IMR-90 (cell line): ENCODE results near the gene H3-3A. TPM values are rescaled to one million over a fixed set of nuclear protein-coding genes. Genes with fewer than 3 reads are reported as not detected.

ENCODE experiments used
- ATAC-seq: fragments of 200-7000 bp; cut with Tn5 transposase; 2 replicates; pipeline ENCODE4 v1.9.1; 2020; ENCODE audit warnings: low read depth, mild to moderate bottlenecking, moderate library complexity
- BruUV-seq: library from RNA; stranded (reverse); fragments of 400-500 nt; replicated peaks from 2 replicates; lab custom pipeline; 2021; lab: Mats Ljungman, UMichigan
- CTCF ChIA-PET: fragments of 300-600 bp; formaldehyde crosslinking; extraction: SDS; loops from one replicate; lab custom pipeline; 2021; ENCODE audit warnings: antibody characterized with exemption; lab: Yijun Ruan, JAX
- POLR2A ChIA-PET: fragments of 300-600 bp; sonication (Branson Sonifier 250); formaldehyde crosslinking; loops from one replicate; lab custom pipeline; 2022; ENCODE audit warnings: antibody characterized with exemption; ENCODE audit not compliant: unreplicated experiment; lab: Charles Lee
- DNase-seq: peaks from one replicate; pipeline ENCODE4 v3.0.0; 2013
- H2AFZ ChIP-seq: replicated peaks from 2 replicates; pipeline ENCODE3; 2013; ENCODE audit warnings: low read length, mild to moderate bottlenecking; ENCODE audit not compliant: poor library complexity
- H2AK5ac ChIP-seq: 2 replicates; pipeline ENCODE4 v1.6.1; 2013; ENCODE audit warnings: low read depth, low read length, inconsistent platforms
- H2AK9ac ChIP-seq: replicated peaks from 2 replicates; pipeline ENCODE3; 2013; ENCODE audit warnings: mild to moderate bottlenecking, low read depth, low read length, moderate library complexity; ENCODE audit not compliant: poor library complexity
- H2BK120ac ChIP-seq: 2 replicates; pipeline ENCODE4 v1.6.1; 2013; ENCODE audit warnings: low read depth, low read length, inconsistent platforms
- H2BK15ac ChIP-seq: 3 replicates; pipeline ENCODE4 v1.6.1; 2013; ENCODE audit warnings: low read depth, low read length, inconsistent platforms
- H2BK20ac ChIP-seq: 2 replicates; pipeline ENCODE4 v1.6.1; 2013; ENCODE audit warnings: low read depth, mild to moderate bottlenecking, inconsistent platforms, low read length, moderate library complexity
- H2BK5ac ChIP-seq: 2 replicates; pipeline ENCODE4 v1.6.1; 2013; ENCODE audit warnings: mild to moderate bottlenecking, low read depth, low read length, inconsistent platforms; ENCODE audit not compliant: poor library complexity, severe bottlenecking
- H3K14ac ChIP-seq: replicated peaks from 2 replicates; pipeline ENCODE4 v1.6.1; 2013; ENCODE audit warnings: low read depth, low read length, inconsistent platforms
- H3K18ac ChIP-seq: 2 replicates; pipeline ENCODE4 v1.6.1; 2013; ENCODE audit warnings: low read depth, low read length, control low read depth
- H3K23ac ChIP-seq: 2 replicates; pipeline ENCODE4 v1.6.1; 2013; ENCODE audit warnings: low read depth, low read length, inconsistent platforms
- H3K27ac ChIP-seq: 2 replicates; pipeline ENCODE4 v1.5.1; 2013; ENCODE audit warnings: mild to moderate bottlenecking, control low read depth, low read length; ENCODE audit not compliant: insufficient read depth
- H3K27me3 ChIP-seq: 2 replicates; pipeline ENCODE4 v1.6.1; 2013; ENCODE audit warnings: low read length; ENCODE audit not compliant: control insufficient read depth, insufficient read depth
- H3K36me3 ChIP-seq: 2 replicates; pipeline ENCODE4 v1.6.1; 2013; ENCODE audit warnings: low read length, mixed read lengths; ENCODE audit not compliant: control insufficient read depth, insufficient read depth
- H3K4ac ChIP-seq: 2 replicates; pipeline ENCODE4 v1.6.1; 2013; ENCODE audit warnings: low read depth, low read length, inconsistent platforms
- H3K4me1 ChIP-seq: 2 replicates; pipeline ENCODE4 v1.6.1; 2013; ENCODE audit warnings: low read length, mixed read lengths; ENCODE audit not compliant: control insufficient read depth, insufficient read depth
- H3K4me2 ChIP-seq: 2 replicates; pipeline ENCODE4 v1.6.1; 2013; ENCODE audit warnings: low read depth, mild to moderate bottlenecking, control low read depth, low read length, moderate library complexity
- H3K4me3 ChIP-seq: 2 replicates; pipeline ENCODE4 v1.5.1; 2013; ENCODE audit warnings: low read depth, mild to moderate bottlenecking, control low read depth, low read length, moderate library complexity; ENCODE audit not compliant: insufficient read depth
- H3K56ac ChIP-seq: 2 replicates; pipeline ENCODE4 v1.6.1; 2013; ENCODE audit warnings: low read length, inconsistent platforms; ENCODE audit not compliant: insufficient read depth; ENCODE audit errors: extremely low read depth
- H3K79me1 ChIP-seq, 2 experiments: 2 replicates each; pipeline ENCODE4 v1.6.1; 2013; ENCODE audit warnings: low read length in 2 of 2, inconsistent platforms in 1 of 2, low read depth in 1 of 2
- H3K9ac ChIP-seq: 2 replicates; pipeline ENCODE4 v1.6.1; 2013; ENCODE audit warnings: low read depth, low read length, control low read depth
- H3K9me1 ChIP-seq: 2 replicates; pipeline ENCODE4 v1.6.1; 2013; ENCODE audit warnings: low read length, inconsistent platforms; ENCODE audit not compliant: insufficient read depth
- H3K9me3 ChIP-seq: 2 replicates; pipeline ENCODE4 v1.6.1; 2013; ENCODE audit warnings: low read length; ENCODE audit not compliant: control insufficient read depth, insufficient read depth
- H4K20me1 ChIP-seq: 2 replicates; pipeline ENCODE4 v1.6.1; 2013; ENCODE audit warnings: low read length, inconsistent platforms; ENCODE audit not compliant: insufficient read depth
- H4K5ac ChIP-seq: 2 replicates; pipeline ENCODE4 v1.6.1; 2013; ENCODE audit warnings: mild to moderate bottlenecking, low read depth, low read length, control low read depth
- H4K8ac ChIP-seq, 2 experiments: 2 replicates each; pipeline ENCODE4 v1.6.1; 2013; ENCODE audit warnings: low read depth in 2 of 2, low read length in 2 of 2, control low read depth in 1 of 2, inconsistent platforms in 1 of 2
- H4K91ac ChIP-seq: 2 replicates; pipeline ENCODE4 v1.6.1; 2013; ENCODE audit warnings: low read depth, low read length, inconsistent platforms; ENCODE audit not compliant: insufficient read depth
- BHLHE40 ChIP-seq: fragments of 150-350 bp; IDR thresholded peaks from 2 replicates; pipeline ENCODE4 v1.6.1; 2016; ENCODE audit warnings: mild to moderate bottlenecking, low read depth, low read length
- CEBPB ChIP-seq: IDR thresholded peaks from 2 replicates; pipeline ENCODE4 v1.6.1; 2012; ENCODE audit warnings: low read depth, low read length, improper control_type of control experiment
- CHD1 ChIP-seq: IDR thresholded peaks from 2 replicates; pipeline ENCODE4 v1.6.1; 2012; ENCODE audit warnings: low read depth, low read length, improper control_type of control experiment
- FOS ChIP-seq: fragments of 150-350 bp; IDR thresholded peaks from 2 replicates; pipeline ENCODE4 v1.6.1; 2016; ENCODE audit warnings: low read depth, low read length
- MAFK ChIP-seq: IDR thresholded peaks from 2 replicates; pipeline ENCODE4 v1.6.1; 2012; ENCODE audit warnings: low read depth, low read length, improper control_type of control experiment
- MAZ ChIP-seq: IDR thresholded peaks from 2 replicates; pipeline ENCODE4 v1.6.1; 2012; ENCODE audit warnings: low read depth, mild to moderate bottlenecking, low read length, improper control_type of control experiment, moderate library complexity, borderline replicate concordance
- MXI1 ChIP-seq: IDR thresholded peaks from 2 replicates; pipeline ENCODE4 v1.6.1; 2012; ENCODE audit warnings: low read depth, mild to moderate bottlenecking, low read length, moderate library complexity, borderline replicate concordance
- NFE2L2 ChIP-seq: fragments of 150-350 bp; IDR thresholded peaks from 2 replicates; pipeline ENCODE4 v1.6.1; 2016; ENCODE audit warnings: low read depth, mild to moderate bottlenecking, low read length
- POLR2A ChIP-seq: IDR thresholded peaks from 2 replicates; pipeline ENCODE4 v1.6.1; 2012; ENCODE audit warnings: mild to moderate bottlenecking, low read depth, low read length
- RAD21 ChIP-seq: IDR thresholded peaks from 2 replicates; pipeline ENCODE4 v1.6.1; 2012; ENCODE audit warnings: low read length, improper control_type of control experiment
- RCOR1 ChIP-seq: IDR thresholded peaks from 2 replicates; pipeline ENCODE4 v1.6.1; 2012; ENCODE audit warnings: mild to moderate bottlenecking, low read length, improper control_type of control experiment; ENCODE audit not compliant: insufficient replicate concordance
- RFX5 ChIP-seq: IDR thresholded peaks from 2 replicates; pipeline ENCODE4 v1.8.0; 2012; ENCODE audit warnings: low read depth, mild to moderate bottlenecking, low read length, moderate library complexity
- SMC3 ChIP-seq: fragments of 150-350 bp; IDR thresholded peaks from 2 replicates; pipeline ENCODE4 v1.6.1; 2016; ENCODE audit warnings: low read depth, mild to moderate bottlenecking, antibody characterized with exemption, low read length, moderate library complexity
- WGBS, 2 experiments: methylation state at CpG; one replicate each; pipeline versions ENCODE4 v1.1.5 to v1.1.7; 2013; ENCODE audit warnings: missing lambda C conversion rate in 2 of 2; ENCODE audit not compliant: insufficient read length in 1 of 2; ENCODE audit errors: extremely low coverage in 2 of 2; 5-methylcytosine and 5-hydroxymethylcytosine counted together
- dilution Hi-C: fragments of 300-500 bp; cut with HindIII; formaldehyde crosslinking; loops from one replicate; pipeline ENCODE4 v1.14.3; 2018; ENCODE audit warnings: low sequenced_read_pairs; ENCODE audit not compliant: unreplicated experiment
- in situ Hi-C: fragments of 300-500 bp; cut with MboI; formaldehyde crosslinking; loops from 3 replicates; pipeline ENCODE4 v1.14.3; 2019; ENCODE audit warnings: low sequenced_read_pairs, inconsistent platforms, mixed read lengths
- intact Hi-C: fragments of 100-400 bp; cut with micrococcal nuclease; formaldehyde crosslinking; loops from 2 replicates; pipeline ENCODE4 v1.10.0; 2022
- polyA plus RNA-seq, 3 experiments: library from polyadenylated mRNA; depleted of rRNA; stranded (reverse); fragments of >200 nt; gene quantifications; 2 replicates each; pipeline ENCODE4 v1.2.3, GENCODE V29; 2012; ENCODE audit warnings: low replicate concordance in 1 of 3
- total RNA-seq: library from RNA; depleted of rRNA; stranded (reverse); fragments of >200 nt; gene quantifications from 2 replicates; pipeline ENCODE4 v1.2.3, GENCODE V29; 2012
- TF ChIP-seq, protein P1 (sequence below): conservative IDR thresholded peaks from 2 replicates; pipeline ENCODE4 v1.5.1; 2012; ENCODE audit warnings: mild to moderate bottlenecking, low read depth, low read length, improper control_type of control experiment
- TF ChIP-seq, protein P2 (sequence below): fragments of 150-350 bp; IDR thresholded peaks from 2 replicates; pipeline ENCODE4 v1.6.1; 2016; ENCODE audit warnings: low read depth, mild to moderate bottlenecking, low read length, moderate library complexity, borderline replicate concordance
- TF ChIP-seq, protein P3 (sequence below): fragments of 150-350 bp; IDR thresholded peaks from 2 replicates; pipeline ENCODE4 v1.6.1; 2017; ENCODE audit warnings: mild to moderate bottlenecking, antibody characterized with exemption, low read length, low read depth

Gene H3-3A
- total and polyA plus RNA-seq, 2 of the 4 experiments (the other 2 are of a cell fraction), result 188 to 256 TPM

DNA sequence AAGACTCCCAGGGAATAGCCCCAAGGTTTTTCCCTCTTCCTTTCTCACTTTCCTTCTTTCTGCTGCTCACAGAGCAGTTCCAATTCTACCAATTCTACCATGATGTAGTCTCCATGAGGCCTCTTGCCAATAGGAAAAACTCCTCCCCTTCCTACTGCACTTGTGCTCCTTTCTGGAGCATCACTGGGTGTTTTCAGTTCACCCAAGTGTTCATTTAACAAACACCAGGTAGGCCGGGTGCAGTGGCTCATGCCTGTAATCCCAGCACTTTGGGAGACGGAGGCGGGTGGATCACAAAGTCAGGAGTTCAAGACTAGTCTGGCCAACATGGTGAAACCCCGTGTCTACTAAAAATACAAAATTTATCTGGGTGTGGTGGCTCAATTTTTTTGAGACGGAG lies 26.6 kb upstream of the H3-3A start:
- Histone ChIP-seq H3K27ac (no peak overlapping the region), H3K9me1 (0 out of 2 replicates have a peak, but pooled peaks cover 5% of the 10 kb centered on the region), H3K23ac (no peak overlapping the region), H3K79me1 (no peaks in the 10 kb centered on the region), H3K56ac (no peak overlapping the region), H3K36me3 (no peaks in the 10 kb centered on the region), H3K27me3 (0 out of 2 replicates have a peak, but pooled peaks cover 2% of the 10 kb centered on the region), H2BK15ac (no peak overlapping the region), H3K4me2 (no peak overlapping the region), H2BK20ac (no peak overlapping the region), H2AK9ac (no peak overlapping the region), H3K4me1 (peaks cover 4% of the 10 kb centered on the region), H2BK120ac (no peak overlapping the region), H3K4ac (no peak overlapping the region), H2BK5ac (no peak overlapping the region), H3K4me3 (no peak overlapping the region), H3K9ac (no peak overlapping the region), H3K14ac (no peak overlapping the region), H3K9me3 (no peaks in the 10 kb centered on the region), H4K8ac (no peak overlapping the region), H4K20me1 (no peaks in the 10 kb centered on the region), H3K18ac (no peak overlapping the region), H4K5ac (no peak overlapping the region), H4K91ac (no peak overlapping the region), H2AFZ (no peak overlapping the region), H2AK5ac (no peak overlapping the region)
- DNase-seq (no peak), ATAC-seq (no peak)
- 86% methylated on average over 1 of the region's 5 CpGs; no CpG with 5 or more reads in 1 of the 2 experiments for WGBS, 2 experiments
- dilution Hi-C loops, result no loop called here
- in situ Hi-C loops, result no loop called here
- TF ChIP-seq BHLHE40 (no peak), RFX5 (no peak), CHD1 (no peak), MAFK (no peak), RCOR1 (no peak), CEBPB (no peak), MXI1 (no peak), MAZ (no peak), POLR2A (no peak), FOS (no peak), RAD21 (no peak), NFE2L2 (no peak), SMC3 (no peak)
- TF ChIP-seq, protein P1, sequence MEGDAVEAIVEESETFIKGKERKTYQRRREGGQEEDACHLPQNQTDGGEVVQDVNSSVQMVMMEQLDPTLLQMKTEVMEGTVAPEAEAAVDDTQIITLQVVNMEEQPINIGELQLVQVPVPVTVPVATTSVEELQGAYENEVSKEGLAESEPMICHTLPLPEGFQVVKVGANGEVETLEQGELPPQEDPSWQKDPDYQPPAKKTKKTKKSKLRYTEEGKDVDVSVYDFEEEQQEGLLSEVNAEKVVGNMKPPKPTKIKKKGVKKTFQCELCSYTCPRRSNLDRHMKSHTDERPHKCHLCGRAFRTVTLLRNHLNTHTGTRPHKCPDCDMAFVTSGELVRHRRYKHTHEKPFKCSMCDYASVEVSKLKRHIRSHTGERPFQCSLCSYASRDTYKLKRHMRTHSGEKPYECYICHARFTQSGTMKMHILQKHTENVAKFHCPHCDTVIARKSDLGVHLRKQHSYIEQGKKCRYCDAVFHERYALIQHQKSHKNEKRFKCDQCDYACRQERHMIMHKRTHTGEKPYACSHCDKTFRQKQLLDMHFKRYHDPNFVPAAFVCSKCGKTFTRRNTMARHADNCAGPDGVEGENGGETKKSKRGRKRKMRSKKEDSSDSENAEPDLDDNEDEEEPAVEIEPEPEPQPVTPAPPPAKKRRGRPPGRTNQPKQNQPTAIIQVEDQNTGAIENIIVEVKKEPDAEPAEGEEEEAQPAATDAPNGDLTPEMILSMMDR, result no peak
- TF ChIP-seq, protein P2, sequence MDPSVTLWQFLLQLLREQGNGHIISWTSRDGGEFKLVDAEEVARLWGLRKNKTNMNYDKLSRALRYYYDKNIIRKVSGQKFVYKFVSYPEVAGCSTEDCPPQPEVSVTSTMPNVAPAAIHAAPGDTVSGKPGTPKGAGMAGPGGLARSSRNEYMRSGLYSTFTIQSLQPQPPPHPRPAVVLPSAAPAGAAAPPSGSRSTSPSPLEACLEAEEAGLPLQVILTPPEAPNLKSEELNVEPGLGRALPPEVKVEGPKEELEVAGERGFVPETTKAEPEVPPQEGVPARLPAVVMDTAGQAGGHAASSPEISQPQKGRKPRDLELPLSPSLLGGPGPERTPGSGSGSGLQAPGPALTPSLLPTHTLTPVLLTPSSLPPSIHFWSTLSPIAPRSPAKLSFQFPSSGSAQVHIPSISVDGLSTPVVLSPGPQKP, result no peak
- TF ChIP-seq, protein P3, sequence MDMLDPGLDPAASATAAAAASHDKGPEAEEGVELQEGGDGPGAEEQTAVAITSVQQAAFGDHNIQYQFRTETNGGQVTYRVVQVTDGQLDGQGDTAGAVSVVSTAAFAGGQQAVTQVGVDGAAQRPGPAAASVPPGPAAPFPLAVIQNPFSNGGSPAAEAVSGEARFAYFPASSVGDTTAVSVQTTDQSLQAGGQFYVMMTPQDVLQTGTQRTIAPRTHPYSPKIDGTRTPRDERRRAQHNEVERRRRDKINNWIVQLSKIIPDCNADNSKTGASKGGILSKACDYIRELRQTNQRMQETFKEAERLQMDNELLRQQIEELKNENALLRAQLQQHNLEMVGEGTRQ, result no peak
- POLR2A ChIA-PET, result no interaction called here
- BruUV-seq, result no TSS peak
- intact Hi-C loops, result no loop called here
- CTCF ChIA-PET, result no interaction called here
